Panc1 (cell line): ENCODE data around the gene DVL1. TPM values are rescaled to one million over a fixed set of nuclear protein-coding genes. Genes with fewer than 3 reads are reported as not detected.

ENCODE experiments used
- ATAC-seq: fragments of 200-7000 bp; cut with Tn5 transposase; 2 replicates; pipeline ENCODE4 v1.9.1; 2020; ENCODE audit warnings: mild to moderate bottlenecking, moderate library complexity
- BruUV-seq: library from RNA; stranded (reverse); fragments of 400-500 nt; replicated peaks from 2 replicates; lab custom pipeline; 2021; lab: Mats Ljungman, UMichigan
- CTCF ChIA-PET: fragments of 300-600 bp; sonication (Branson Sonifier 250); formaldehyde crosslinking; loops from one replicate; lab custom pipeline; 2022; ENCODE audit warnings: antibody characterized with exemption; lab: Charles Lee
- POLR2A ChIA-PET: fragments of 300-600 bp; sonication (Branson Sonifier 250); formaldehyde crosslinking; loops from one replicate; lab custom pipeline; 2022; ENCODE audit warnings: antibody characterized with exemption; lab: Charles Lee
- DNase-seq: peaks from one replicate; pipeline ENCODE4 v3.0.0-alpha.2; 2010; ENCODE audit warnings: low read depth, low spot score
- H3K27ac ChIP-seq: 2 replicates; pipeline ENCODE4 v1.5.1; 2011; ENCODE audit warnings: mild to moderate bottlenecking, low read length, inconsistent platforms
- H3K27me3 ChIP-seq: fragments of 200-500 bp; sonication (Bioruptor generic); 2 replicates; pipeline ENCODE4 v1.6.0; 2014; ENCODE audit warnings: low read length, inconsistent platforms; ENCODE audit not compliant: control insufficient read depth, insufficient read depth
- H3K36me3 ChIP-seq: fragments of 200-500 bp; sonication (Bioruptor generic); 2 replicates; pipeline ENCODE4 v1.5.1; 2014; ENCODE audit warnings: inconsistent platforms, mild to moderate bottlenecking, low read length, moderate library complexity; ENCODE audit not compliant: control insufficient read depth, insufficient read depth
- H3K4me1 ChIP-seq: 2 replicates; pipeline ENCODE4 v1.5.1; 2011; ENCODE audit warnings: inconsistent platforms, mild to moderate bottlenecking, low read length, moderate library complexity; ENCODE audit not compliant: control insufficient read depth, insufficient read depth
- H3K4me3 ChIP-seq, 2 experiments: 2 replicates each; pipeline ENCODE4 v1.5.1; 2011 to 2012; ENCODE audit warnings: low read depth in 2 of 2, low read length in 2 of 2, mild to moderate bottlenecking in 2 of 2, inconsistent platforms in 1 of 2, moderate library complexity in 1 of 2
- H3K9me3 ChIP-seq: fragments of 200-500 bp; sonication (Bioruptor generic); 2 replicates; pipeline ENCODE4 v1.5.1; 2014; ENCODE audit warnings: low read depth, mild to moderate bottlenecking, inconsistent platforms, low read length, moderate library complexity; ENCODE audit not compliant: control insufficient read depth, insufficient read depth
- POLR2AphosphoS5 ChIP-seq: IDR thresholded peaks from 2 replicates; pipeline ENCODE4 v1.6.1; 2012; ENCODE audit warnings: mild to moderate bottlenecking, low read depth, low read length, moderate library complexity
- SIN3A ChIP-seq: IDR thresholded peaks from 2 replicates; pipeline ENCODE4 v1.6.1; 2012; ENCODE audit warnings: low read depth, mild to moderate bottlenecking, low read length, moderate library complexity, borderline replicate concordance; ENCODE audit not compliant: insufficient read depth
- TCF7L2 ChIP-seq: IDR thresholded peaks from 2 replicates; pipeline ENCODE4 v1.6.1; 2011; ENCODE audit warnings: mild to moderate bottlenecking, low read depth, low read length, inconsistent platforms
- in situ Hi-C: cut with HindIII; loops from 2 replicates; pipeline ENCODE4 v1.10.0; 2016; ENCODE audit warnings: low sequenced_read_pairs, low pct_unique_long_range_greater_than_20kb
- intact Hi-C: fragments of 100-400 bp; cut with micrococcal nuclease; formaldehyde crosslinking; loops from one replicate; pipeline ENCODE4 v1.10.0; 2022; ENCODE audit not compliant: unreplicated experiment
- total RNA-seq: library from RNA; stranded (reverse); gene quantifications from one replicate; pipeline ENCODE4 v1.2.1, GENCODE V29; 2021; ENCODE audit not compliant: unreplicated experiment
- TF ChIP-seq, protein P1 (sequence below): fragments of 450-650 bp; IDR thresholded peaks from 2 replicates; pipeline ENCODE4 v1.5.1; 2017; ENCODE audit warnings: mild to moderate bottlenecking
- TF ChIP-seq, protein P2 (sequence below), 2 experiments: IDR thresholded peaks; 2 replicates each; pipeline ENCODE4 v1.6.1; 2011 to 2012; ENCODE audit warnings: low read depth in 2 of 2, control low read depth in 1 of 2, low read length in 1 of 2, mild to moderate bottlenecking in 1 of 2, moderate library complexity in 1 of 2; ENCODE audit not compliant: insufficient read depth in 1 of 2

DVL1 gene
- total RNA-seq, 1 experiment from 2014 or later = 144 TPM

GRCh38 chr1:1300352-1300739 lies 48.9 kb downstream of the DVL1 start:
- ChIA-PET CTCF (interaction anchor here (0.6 to 0.9 kb wide), 2 partner anchors 8 to 9 kb away, joined by 3 to 4 read pairs; no protein-coding TSS in a partner anchor), POLR2A (no interaction called here)
- peaks cover 18% of the 10 kb centered on the region for H3K4me1 ChIP-seq
- TF ChIP-seq TCF7L2 (no peak), POLR2AphosphoS5 (no peak)
- TF ChIP-seq, protein P1, sequence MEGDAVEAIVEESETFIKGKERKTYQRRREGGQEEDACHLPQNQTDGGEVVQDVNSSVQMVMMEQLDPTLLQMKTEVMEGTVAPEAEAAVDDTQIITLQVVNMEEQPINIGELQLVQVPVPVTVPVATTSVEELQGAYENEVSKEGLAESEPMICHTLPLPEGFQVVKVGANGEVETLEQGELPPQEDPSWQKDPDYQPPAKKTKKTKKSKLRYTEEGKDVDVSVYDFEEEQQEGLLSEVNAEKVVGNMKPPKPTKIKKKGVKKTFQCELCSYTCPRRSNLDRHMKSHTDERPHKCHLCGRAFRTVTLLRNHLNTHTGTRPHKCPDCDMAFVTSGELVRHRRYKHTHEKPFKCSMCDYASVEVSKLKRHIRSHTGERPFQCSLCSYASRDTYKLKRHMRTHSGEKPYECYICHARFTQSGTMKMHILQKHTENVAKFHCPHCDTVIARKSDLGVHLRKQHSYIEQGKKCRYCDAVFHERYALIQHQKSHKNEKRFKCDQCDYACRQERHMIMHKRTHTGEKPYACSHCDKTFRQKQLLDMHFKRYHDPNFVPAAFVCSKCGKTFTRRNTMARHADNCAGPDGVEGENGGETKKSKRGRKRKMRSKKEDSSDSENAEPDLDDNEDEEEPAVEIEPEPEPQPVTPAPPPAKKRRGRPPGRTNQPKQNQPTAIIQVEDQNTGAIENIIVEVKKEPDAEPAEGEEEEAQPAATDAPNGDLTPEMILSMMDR = peak; percentile 47
- in situ Hi-C loops (no loop called here), intact Hi-C loops (no loop called here)
- ATAC-seq (no peak), DNase-seq (no peak)
- H3K36me3 ChIP-seq = no peaks in the 10 kb centered on the region
- H3K4me3 ChIP-seq = no peak overlapping the region
- H3K9me3 ChIP-seq = no peaks in the 10 kb centered on the region
- no peak overlapping the region for H3K27ac ChIP-seq
- no peaks in the 10 kb centered on the region for H3K27me3 ChIP-seq
- TSS peak; percentile 67 for BruUV-seq

- Histone ChIP-seq H3K27me3 (no peaks in the 10 kb centered on the region), H3K27ac (no peak overlapping the region), H3K9me3 (no peaks in the 10 kb centered on the region), H3K4me3 (no peak overlapping the region), H3K36me3 (no peaks in the 10 kb centered on the region), H3K4me1 (peaks cover 12% of the 10 kb centered on the region)
- in situ Hi-C loops = no loop called here
- ChIA-PET POLR2A (no interaction called here), CTCF (interaction anchor here (0.6 to 0.9 kb wide), 2 partner anchors 8 to 9 kb away, joined by 3 to 4 read pairs; no protein-coding TSS in a partner anchor)
- intact Hi-C loops = no loop called here
- no TSS peak for BruUV-seq
- DNase-seq (no peak), ATAC-seq (peak; percentile 40; the same call in 1 of the 2 replicates)
- TF ChIP-seq, protein P1 = peak; percentile 76
- TF ChIP-seq, protein P2, sequence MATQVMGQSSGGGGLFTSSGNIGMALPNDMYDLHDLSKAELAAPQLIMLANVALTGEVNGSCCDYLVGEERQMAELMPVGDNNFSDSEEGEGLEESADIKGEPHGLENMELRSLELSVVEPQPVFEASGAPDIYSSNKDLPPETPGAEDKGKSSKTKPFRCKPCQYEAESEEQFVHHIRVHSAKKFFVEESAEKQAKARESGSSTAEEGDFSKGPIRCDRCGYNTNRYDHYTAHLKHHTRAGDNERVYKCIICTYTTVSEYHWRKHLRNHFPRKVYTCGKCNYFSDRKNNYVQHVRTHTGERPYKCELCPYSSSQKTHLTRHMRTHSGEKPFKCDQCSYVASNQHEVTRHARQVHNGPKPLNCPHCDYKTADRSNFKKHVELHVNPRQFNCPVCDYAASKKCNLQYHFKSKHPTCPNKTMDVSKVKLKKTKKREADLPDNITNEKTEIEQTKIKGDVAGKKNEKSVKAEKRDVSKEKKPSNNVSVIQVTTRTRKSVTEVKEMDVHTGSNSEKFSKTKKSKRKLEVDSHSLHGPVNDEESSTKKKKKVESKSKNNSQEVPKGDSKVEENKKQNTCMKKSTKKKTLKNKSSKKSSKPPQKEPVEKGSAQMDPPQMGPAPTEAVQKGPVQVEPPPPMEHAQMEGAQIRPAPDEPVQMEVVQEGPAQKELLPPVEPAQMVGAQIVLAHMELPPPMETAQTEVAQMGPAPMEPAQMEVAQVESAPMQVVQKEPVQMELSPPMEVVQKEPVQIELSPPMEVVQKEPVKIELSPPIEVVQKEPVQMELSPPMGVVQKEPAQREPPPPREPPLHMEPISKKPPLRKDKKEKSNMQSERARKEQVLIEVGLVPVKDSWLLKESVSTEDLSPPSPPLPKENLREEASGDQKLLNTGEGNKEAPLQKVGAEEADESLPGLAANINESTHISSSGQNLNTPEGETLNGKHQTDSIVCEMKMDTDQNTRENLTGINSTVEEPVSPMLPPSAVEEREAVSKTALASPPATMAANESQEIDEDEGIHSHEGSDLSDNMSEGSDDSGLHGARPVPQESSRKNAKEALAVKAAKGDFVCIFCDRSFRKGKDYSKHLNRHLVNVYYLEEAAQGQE (IDR thresholded peaks at IDR 0.05; ENCODE audit: insufficient read depth in 1 of 2, low read depth in 2 of 2, low read length in 1 of 2) = 0 out of 4 replicates have a peak, but pooled peaks of 1 of the 2 experiments have one; percentile 18
- TF ChIP-seq SIN3A = no peak
Observed at GRCh38 chr1:1299686-1300351, 49.4 kb downstream of the DVL1 start.
